Activated CD4-positive, alpha-beta memory T cell treated with anti-CD3 and anti-CD28 coated beads for 36 hours (primary cell): Measurements from ENCODE around the gene LYSMD1. TPM values are rescaled to one million over a fixed set of nuclear protein-coding genes. Genes with fewer than 3 reads are reported as not detected.

Source experiments
- CTCF ChIA-PET: fragments of 350-600 bp; sonication (Branson Sonifier 250); formaldehyde crosslinking; loops from one replicate; lab custom pipeline; 2021; ENCODE audit warnings: antibody characterized with exemption, inconsistent platforms; lab: Charles Lee
- POLR2A ChIA-PET: fragments of 350-600 bp; sonication (Branson Sonifier 250); formaldehyde crosslinking; loops from one replicate; lab custom pipeline; 2021; ENCODE audit warnings: antibody characterized with exemption; lab: Charles Lee
- DNase-seq: peaks from one replicate; pipeline ENCODE4 v3.0.0-alpha.2; 2020
- H3K27ac Mint-ChIP-seq: one replicate; pipeline ENCODE4 v1.8.0; 2021; ENCODE audit warnings: mixed read lengths
- H3K27me3 Mint-ChIP-seq: one replicate; pipeline ENCODE4 v1.8.0; 2021; ENCODE audit warnings: mixed read lengths
- H3K36me3 Mint-ChIP-seq: one replicate; pipeline ENCODE4 v1.8.0; 2021; ENCODE audit warnings: mixed read lengths
- H3K4me1 Mint-ChIP-seq: one replicate; pipeline ENCODE4 v1.8.0; 2021; ENCODE audit warnings: low read depth, mixed read lengths
- H3K4me3 Mint-ChIP-seq: one replicate; pipeline ENCODE4 v1.8.0; 2021; ENCODE audit warnings: mild to moderate bottlenecking, mixed read lengths
- H3K9me3 Mint-ChIP-seq: one replicate; pipeline ENCODE4 v1.8.0; 2021; ENCODE audit warnings: mixed read lengths
- intact Hi-C: fragments of 100-400 bp; cut with micrococcal nuclease; formaldehyde crosslinking; loops from one replicate; pipeline ENCODE4 v1.15.1; 2023
- total RNA-seq, 2 experiments: library from RNA; stranded (reverse); gene quantifications; one replicate each; pipeline ENCODE4 v1.2.3, GENCODE V29; 2021

The LYSMD1 gene
- total RNA-seq, 2 experiments from 2014 or later: 1.8 to 2.6 TPM

GRCh38 chr1:151156515-151156819, 9.2 kb downstream of the LYSMD1 start, which contains the start of gene TNFAIP8L2:
Gene TNFAIP8L2 (plus strand): TSS chr1:151156649. CDS start chr1:151158698, 2,049 bp downstream.
- H3K9me3 Mint-ChIP-seq: no peaks in the 10 kb centered on the region
- CTCF ChIA-PET: interaction anchor here (0.6 to 9.8 kb wide), 30 partner anchors 8 to 192 kb away, joined by 3 to 298 read pairs (median 5); partner anchors contain the start of genes C1orf56, CDC42SE1, GABPB2 and MINDY1
- peaks cover 38% of the 10 kb centered on the region for H3K4me1 Mint-ChIP-seq
- H3K27me3 Mint-ChIP-seq: no peaks in the 10 kb centered on the region
- H3K4me3 Mint-ChIP-seq: peak within 1 kb of the TSS; percentile 97
- peak; percentile 91 for DNase-seq
- intact Hi-C loops: loop anchor here (1.0 to 5.0 kb wide), 8 partner anchors 41 to 596 kb away; partner anchors contain the start of genes CDC42SE1, PIP5K1A and PRUNE1
- H3K27ac Mint-ChIP-seq: peak within 1 kb of the TSS; percentile 97
- H3K36me3 Mint-ChIP-seq: peaks cover 31% of the 10 kb centered on the region
- POLR2A ChIA-PET: interaction anchor here (0.7 to 2.5 kb wide), 12 partner anchors 9 to 793 kb away, joined by 3 to 18 read pairs (median 4); partner anchors contain the start of genes CDC42SE1, LYSMD1, PSMD4 and RPRD2

- no peak for DNase-seq
- intact Hi-C loops: no loop called here
- ChIA-PET POLR2A (interaction anchor here (1.4 kb wide), 1 partner anchor 9 kb away, joined by 3 read pairs; the partner anchor contains the start of gene TNFAIP8L2), CTCF (interaction anchor here (0.6 to 1.9 kb wide), 2 partner anchors 48 to 62 kb away, joined by 4 to 6 read pairs; no protein-coding TSS in a partner anchor)
- H3K9me3 Mint-ChIP-seq: no peaks in the 10 kb centered on the region
- no peaks in the 10 kb centered on the region for H3K36me3 Mint-ChIP-seq
- peak overlapping the region; percentile 77 for H3K4me3 Mint-ChIP-seq
- peaks cover 6% of the 10 kb centered on the region for H3K4me1 Mint-ChIP-seq
- no peak overlapping the region for H3K27ac Mint-ChIP-seq
- H3K27me3 Mint-ChIP-seq: no peaks in the 10 kb centered on the region
Observed at GRCh38 chr1:151147665-151148064, 18.0 kb downstream of the LYSMD1 start.

- no peaks in the 10 kb centered on the region for H3K9me3 Mint-ChIP-seq
- ChIA-PET POLR2A (interaction anchor here (1.2 to 1.4 kb wide), 2 partner anchors 10 to 16 kb away, joined by 3 to 4 read pairs; partner anchors contain the start of gene TNFAIP8L2), CTCF (interaction anchor here (0.6 to 1.0 kb wide), 3 partner anchors 8 to 47 kb away, joined by 3 to 6 read pairs (median 6); partner anchors contain the start of gene TNFAIP8L2)
- H3K36me3 Mint-ChIP-seq: no peaks in the 10 kb centered on the region
- no peaks in the 10 kb centered on the region for H3K27me3 Mint-ChIP-seq
- H3K4me1 Mint-ChIP-seq: peaks cover 6% of the 10 kb centered on the region
- peak overlapping the region; percentile 77 for H3K4me3 Mint-ChIP-seq
- DNase-seq: no peak
- intact Hi-C loops: no loop called here
- H3K27ac Mint-ChIP-seq: peak overlapping the region; percentile 1
Observed at GRCh38 chr1:151147132-151147503, 18.6 kb downstream of the LYSMD1 start.

DNA sequence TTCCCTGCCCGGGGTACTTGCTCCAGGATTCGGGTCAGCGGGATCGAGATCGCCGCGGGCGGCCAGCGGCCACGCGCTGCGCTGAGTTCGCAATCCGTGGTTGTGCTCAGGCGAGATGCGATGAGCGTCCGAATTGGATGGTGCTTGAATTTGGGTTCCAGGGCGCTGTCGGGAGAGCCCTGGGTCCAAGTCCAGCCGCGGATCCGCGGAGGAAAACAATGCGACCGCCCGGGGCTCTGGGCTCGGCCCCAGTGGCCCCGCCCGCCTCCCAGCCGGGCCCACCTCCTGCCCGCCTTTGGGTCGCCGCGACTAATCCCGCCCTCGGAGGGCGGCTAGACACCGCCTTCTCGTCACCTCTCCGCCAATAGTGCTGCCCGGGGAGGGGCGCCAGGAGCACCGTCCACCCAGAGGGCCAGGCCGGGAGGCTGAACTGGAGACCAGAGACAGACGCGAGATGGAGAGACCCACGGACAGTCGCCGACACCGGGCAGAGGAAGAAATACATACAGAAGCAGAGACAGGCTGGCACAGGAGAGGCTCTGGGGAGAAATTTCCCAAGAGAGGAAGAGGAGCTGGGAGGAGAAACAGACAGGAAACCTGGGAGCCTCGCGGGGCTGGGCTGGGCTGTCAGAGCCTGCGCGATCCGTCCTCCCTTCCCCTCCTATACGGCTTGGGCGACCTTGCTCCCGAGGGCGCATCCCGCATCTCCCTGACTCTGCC, 19.1 kb downstream of the LYSMD1 start, which contains the start of gene SEMA6C:
SEMA6C (minus strand) TSS at position 220 of the 720 bp plus-strand sequence. CDS start 4,010 bp downstream, outside the sequence.
- peak within 1 kb of the TSS; percentile 1 for H3K27ac Mint-ChIP-seq
- intact Hi-C loops: no loop called here

DNA sequence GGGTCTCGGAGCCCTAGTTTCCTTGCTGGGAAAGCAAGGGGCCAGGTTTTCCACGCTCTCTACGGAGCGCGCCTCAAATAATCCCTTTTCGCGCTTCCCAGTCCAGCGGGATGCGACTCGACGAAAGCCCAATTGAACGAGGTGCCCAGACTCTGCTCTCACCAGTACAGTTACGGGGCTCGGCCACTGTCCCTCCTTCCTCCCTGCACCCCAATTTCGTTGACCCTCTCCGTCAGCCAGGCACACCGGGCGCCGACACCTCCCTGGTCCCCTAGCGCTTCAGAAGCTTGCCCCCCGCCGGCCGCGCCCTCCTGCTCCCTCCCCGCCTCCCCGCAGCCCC, 19.7 kb downstream of the LYSMD1 start:
- CTCF ChIA-PET: no interaction called here
- POLR2A ChIA-PET: interaction anchor here (1.2 kb wide), 1 partner anchor 15 kb away, joined by 4 read pairs; no protein-coding TSS in a partner anchor
- H3K4me1 Mint-ChIP-seq: peaks cover 6% of the 10 kb centered on the region
- no peak overlapping the region for H3K27ac Mint-ChIP-seq
- intact Hi-C loops: no loop called here
- H3K9me3 Mint-ChIP-seq: no peaks in the 10 kb centered on the region
- no peaks in the 10 kb centered on the region for H3K36me3 Mint-ChIP-seq
- no peak for DNase-seq
- no peaks in the 10 kb centered on the region for H3K27me3 Mint-ChIP-seq
- H3K4me3 Mint-ChIP-seq: peak overlapping the region; percentile 77

More for the DNA sequence above, 19.1 kb downstream of the LYSMD1 start, which contains the start of gene SEMA6C:
- peaks cover 6% of the 10 kb centered on the region for H3K4me1 Mint-ChIP-seq
- CTCF ChIA-PET: interaction anchor here (0.6 to 1.0 kb wide), 3 partner anchors 9 to 47 kb away, joined by 3 to 6 read pairs (median 6); partner anchors contain the start of gene TNFAIP8L2
- DNase-seq: peak; percentile 92
- peak within 1 kb of the TSS; percentile 77 for H3K4me3 Mint-ChIP-seq
- H3K27me3 Mint-ChIP-seq: no peaks in the 10 kb centered on the region
- no peaks in the 10 kb centered on the region for H3K36me3 Mint-ChIP-seq
- POLR2A ChIA-PET: interaction anchor here (1.2 to 1.4 kb wide), 2 partner anchors 10 to 15 kb away, joined by 3 to 4 read pairs; partner anchors contain the start of gene TNFAIP8L2
- no peaks in the 10 kb centered on the region for H3K9me3 Mint-ChIP-seq

DNA sequence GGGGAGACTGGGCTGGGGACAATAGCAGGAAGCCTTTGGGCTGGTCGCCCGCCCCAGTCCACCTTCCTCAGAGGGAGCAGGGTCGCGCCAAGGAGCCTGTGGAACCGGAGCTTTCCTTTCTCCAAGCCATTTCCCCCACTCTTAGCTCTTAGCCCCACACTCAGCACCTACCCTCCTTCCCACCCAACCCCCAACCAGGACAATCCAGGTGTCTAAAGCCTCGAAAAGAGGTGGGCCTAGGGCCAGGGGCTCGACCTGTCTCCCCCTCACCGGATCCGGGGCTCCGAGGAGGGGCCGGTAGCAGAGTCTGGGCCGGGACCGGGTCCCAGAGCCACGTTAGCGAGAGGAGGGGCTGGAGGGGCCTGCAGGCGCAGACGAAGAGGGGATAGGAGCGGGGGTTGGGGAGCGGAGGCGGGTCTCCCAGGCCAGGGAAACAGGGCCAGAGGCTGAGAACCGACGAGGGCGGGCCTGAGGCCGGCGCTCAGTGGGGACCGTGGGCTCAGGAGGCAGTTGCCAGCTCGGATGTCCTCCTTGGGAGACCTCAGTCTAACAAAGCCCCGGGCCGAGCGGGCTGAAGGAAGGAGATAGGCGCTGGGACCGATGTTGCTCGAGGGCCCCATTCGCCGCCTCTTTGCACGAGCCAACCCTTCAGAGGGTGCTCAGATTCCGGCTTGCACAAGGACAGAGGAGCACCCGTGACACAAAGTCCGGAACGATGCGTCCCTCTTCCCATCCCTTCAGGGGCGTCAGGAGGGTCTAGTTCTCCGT, 20.2 kb downstream of the LYSMD1 start:
- intact Hi-C loops: no loop called here
- no peaks in the 10 kb centered on the region for H3K27me3 Mint-ChIP-seq
- H3K9me3 Mint-ChIP-seq: no peaks in the 10 kb centered on the region
- peak; percentile 42 for DNase-seq
- H3K36me3 Mint-ChIP-seq: no peaks in the 10 kb centered on the region
- H3K4me3 Mint-ChIP-seq: peak overlapping the region; percentile 77
- ChIA-PET POLR2A (interaction anchor here (1.1 kb wide), 1 partner anchor 21 kb away, joined by 3 read pairs; no protein-coding TSS in a partner anchor), CTCF (interaction anchor here (0.8 to 2.4 kb wide), 3 partner anchors 10 to 120 kb away, joined by 3 to 13 read pairs (median 7); no protein-coding TSS in a partner anchor)
- H3K27ac Mint-ChIP-seq: no peak overlapping the region
- H3K4me1 Mint-ChIP-seq: peaks cover 6% of the 10 kb centered on the region

GRCh38 chr1:151144474-151145303, 21.0 kb downstream of the LYSMD1 start:
- Mint-ChIP-seq H3K4me1 (peaks cover 6% of the 10 kb centered on the region), H3K4me3 (no peak overlapping the region), H3K27me3 (no peaks in the 10 kb centered on the region), H3K27ac (no peak overlapping the region), H3K9me3 (no peaks in the 10 kb centered on the region), H3K36me3 (no peaks in the 10 kb centered on the region)
- intact Hi-C loops: no loop called here
- CTCF ChIA-PET: interaction anchor here (0.8 to 2.4 kb wide), 3 partner anchors 11 to 120 kb away, joined by 3 to 13 read pairs (median 7); no protein-coding TSS in a partner anchor
- POLR2A ChIA-PET: interaction anchor here (1.1 kb wide), 1 partner anchor 22 kb away, joined by 3 read pairs; no protein-coding TSS in a partner anchor
- DNase-seq: no peak

DNA sequence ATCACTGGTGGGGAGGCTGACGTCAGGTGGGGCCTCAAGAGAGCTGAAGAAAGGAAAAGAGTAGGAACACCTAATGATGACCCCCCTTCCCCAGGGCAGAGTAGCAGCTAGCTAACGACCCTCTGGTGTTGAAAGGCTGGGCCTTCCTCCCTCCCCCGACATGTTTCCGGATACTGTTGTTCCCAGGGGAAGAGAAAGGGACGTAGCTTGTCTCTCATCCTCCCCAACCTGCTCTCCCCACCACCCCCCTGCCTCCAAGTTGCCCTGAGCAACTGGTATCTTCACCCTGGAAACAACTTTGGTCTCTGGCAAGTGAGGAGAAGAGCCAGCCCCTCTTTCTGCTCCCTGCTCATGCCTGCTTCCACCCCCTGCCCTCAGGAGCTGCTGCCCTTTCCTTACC, 21.7 kb downstream of the LYSMD1 start:
- POLR2A ChIA-PET: no interaction called here

GRCh38 chr1:151143057-151143435, 22.7 kb downstream of the LYSMD1 start:
- Mint-ChIP-seq H3K36me3 (no peaks in the 10 kb centered on the region), H3K27ac (no peak overlapping the region), H3K4me1 (peaks cover 6% of the 10 kb centered on the region), H3K27me3 (no peaks in the 10 kb centered on the region), H3K9me3 (no peaks in the 10 kb centered on the region), H3K4me3 (no peak overlapping the region)
- CTCF ChIA-PET: interaction anchor here (0.6 to 2.8 kb wide), 6 partner anchors 12 to 119 kb away, joined by 3 to 16 read pairs (median 5); partner anchors contain the start of gene TNFAIP8L2
- no peak for DNase-seq
- POLR2A ChIA-PET: no interaction called here
- intact Hi-C loops: no loop called here

More for the DNA sequence above, 21.7 kb downstream of the LYSMD1 start:
- H3K4me1 Mint-ChIP-seq: peaks cover 6% of the 10 kb centered on the region
- H3K27ac Mint-ChIP-seq: no peak overlapping the region
- no peak for DNase-seq
- no peaks in the 10 kb centered on the region for H3K9me3 Mint-ChIP-seq
- intact Hi-C loops: no loop called here
- CTCF ChIA-PET: interaction anchor here (0.9 to 2.4 kb wide), 3 partner anchors 11 to 44 kb away, joined by 5 to 13 read pairs (median 5); partner anchors contain the start of gene TNFAIP8L2
- no peaks in the 10 kb centered on the region for H3K27me3 Mint-ChIP-seq
- H3K36me3 Mint-ChIP-seq: no peaks in the 10 kb centered on the region
- no peak overlapping the region for H3K4me3 Mint-ChIP-seq

DNA sequence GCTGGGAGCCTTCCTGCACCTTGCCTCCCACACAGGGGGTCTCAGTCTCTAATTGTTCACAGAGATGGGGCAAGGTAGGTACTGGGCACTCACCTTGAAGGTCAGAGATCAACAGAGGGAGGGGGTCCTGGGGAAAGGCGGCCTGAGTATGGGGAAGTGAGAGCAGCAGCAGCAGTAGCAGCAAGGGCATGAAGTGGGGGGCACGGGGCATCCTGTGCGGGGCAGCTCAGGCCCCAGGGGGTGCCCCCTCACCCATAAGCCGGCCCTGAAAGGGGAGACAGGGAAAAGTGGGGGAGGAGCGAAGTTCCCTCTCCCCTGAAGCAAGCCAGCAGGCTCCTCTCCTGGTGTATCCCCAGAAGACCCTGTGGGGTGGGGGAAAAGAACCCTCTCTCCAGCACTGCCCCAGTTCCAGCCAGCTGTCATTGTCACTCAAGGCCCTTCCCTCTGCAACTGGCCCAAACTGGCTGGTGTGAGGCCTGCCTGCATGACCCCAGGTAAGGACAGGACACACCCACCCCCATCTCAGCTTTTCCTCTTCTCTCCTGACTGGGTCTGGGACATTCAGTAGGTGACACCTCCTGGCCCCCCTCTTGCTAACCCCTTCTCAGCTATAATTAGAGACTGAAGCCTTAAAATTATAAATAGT, 23.2 kb downstream of the LYSMD1 start:
- no peak for DNase-seq
- Mint-ChIP-seq H3K4me1 (peaks cover 6% of the 10 kb centered on the region), H3K4me3 (no peak overlapping the region), H3K27ac (no peak overlapping the region), H3K36me3 (no peaks in the 10 kb centered on the region), H3K27me3 (no peaks in the 10 kb centered on the region), H3K9me3 (no peaks in the 10 kb centered on the region)
- POLR2A ChIA-PET: interaction anchor here (0.6 kb wide), 1 partner anchor 313 kb away, joined by 4 read pairs; no protein-coding TSS in a partner anchor
- CTCF ChIA-PET: interaction anchor here (0.6 to 2.8 kb wide), 5 partner anchors 13 to 118 kb away, joined by 3 to 16 read pairs (median 5); partner anchors contain the start of gene TNFAIP8L2
- intact Hi-C loops: no loop called here
